Brain pericyte (primary cell): ENCODE data around the gene KCNAB2.

Experiments used
- DNase-seq: peaks from one replicate; pipeline ENCODE4 v3.0.0-alpha.2; 2012; ENCODE audit warnings: low read depth, low spot score

KCNAB2 gene

GRCh38 chr1:6081901-6082300 lies 36.2 kb downstream of the KCNAB2 start:
- no peak for DNase-seq

- no peak for DNase-seq
Observed at GRCh38 chr1:6082430-6082971, 36.8 kb downstream of the KCNAB2 start.

GRCh38 chr1:6083385-6083784 lies 37.7 kb downstream of the KCNAB2 start:
- no peak for DNase-seq

- no peak for DNase-seq
Observed at GRCh38 chr1:6083801-6084446, 38.2 kb downstream of the KCNAB2 start.

GRCh38 chr1:6084781-6085495 lies 39.2 kb downstream of the KCNAB2 start:
- no peak for DNase-seq

- DNase-seq = no peak
Observed at GRCh38 chr1:6085666-6086065, 40.0 kb downstream of the KCNAB2 start.

- no peak for DNase-seq
Observed at GRCh38 chr1:6086358-6086757, 40.7 kb downstream of the KCNAB2 start.

- no peak for DNase-seq
Observed at GRCh38 chr1:6086762-6087376, 41.2 kb downstream of the KCNAB2 start.

GRCh38 chr1:6087377-6087772 lies 41.7 kb downstream of the KCNAB2 start:
- no peak for DNase-seq

GRCh38 chr1:6087958-6088357 lies 42.3 kb downstream of the KCNAB2 start:
- no peak for DNase-seq

GRCh38 chr1:6088956-6089355 lies 43.3 kb downstream of the KCNAB2 start:
- DNase-seq = no peak

GRCh38 chr1:6090288-6090687 lies 44.6 kb downstream of the KCNAB2 start:
- DNase-seq = no peak

GRCh38 chr1:6090996-6091822 lies 45.5 kb downstream of the KCNAB2 start:
- no peak for DNase-seq

- DNase-seq = no peak
Observed at GRCh38 chr1:6091823-6092109, 46.1 kb downstream of the KCNAB2 start.

- no peak for DNase-seq
Observed at GRCh38 chr1:6092211-6092610, 46.5 kb downstream of the KCNAB2 start.

- no peak for DNase-seq
Observed at GRCh38 chr1:6093071-6093470, 47.4 kb downstream of the KCNAB2 start.

GRCh38 chr1:6093611-6094010 lies 47.9 kb downstream of the KCNAB2 start:
- DNase-seq = no peak

GRCh38 chr1:6094246-6094645 lies 48.6 kb downstream of the KCNAB2 start:
- DNase-seq = no peak

GRCh38 chr1:6094801-6095505 lies 49.3 kb downstream of the KCNAB2 start:
- no peak for DNase-seq

GRCh38 chr1:6095511-6096242 lies 50.0 kb downstream of the KCNAB2 start:
- no peak for DNase-seq
